Measurements from ENCODE around the gene DEFB123. TPM values are rescaled to one million over a fixed set of nuclear protein-coding genes. Genes with fewer than 3 reads are reported as not detected.

DEFB123 gene
- total and polyA plus RNA-seq, 4 donors, result not detected

GRCh38 chr20:31475472-31476293 is 35.3 kb downstream of the DEFB123 start:
- DNase-seq (ENCODE audit: low spot score), result no peak
- H3K27me3 ChIP-seq (ENCODE audit: control insufficient read depth in 4 of 4, insufficient read depth in 4 of 4, low read length in 3 of 4), result peaks cover 3 to 12% (median 8%) of the 10 kb centered on the region in 4 donors
- peak overlapping the region in 1 of 3 donors; percentile 38 for H3K4me3 ChIP-seq (ENCODE audit: low read depth in 1 of 3, low read length in 3 of 3)
- H3K36me3 ChIP-seq (ENCODE audit: control insufficient read depth in 4 of 4, insufficient read depth in 3 of 4, low read depth in 1 of 4, low read length in 3 of 4), result no peaks in the 10 kb centered on the region
- H3K9ac ChIP-seq (ENCODE audit: low read depth in 1 of 2, low read length in 2 of 2), result no peak overlapping the region
- peaks cover 0 to 8% (median under 1%) of the 10 kb centered on the region in 4 donors for H3K4me1 ChIP-seq (ENCODE audit: control insufficient read depth in 4 of 4, insufficient read depth in 4 of 4, low read length in 3 of 4)
- H3K27ac ChIP-seq (ENCODE audit: low read depth in 1 of 2, low read length in 2 of 2), result peak overlapping the region in 1 of 2 donors; percentile 12
- H3K9me3 ChIP-seq (ENCODE audit: control insufficient read depth in 4 of 4, low read length in 3 of 4), result no peaks in the 10 kb centered on the region
- no peak for TF ChIP-seq FOXA2 (IDR thresholded peaks at IDR 0.05)
- no peak for TF ChIP-seq FOXA1 (IDR thresholded peaks at IDR 0.05)
- no peak for TF ChIP-seq TAF1 (conservative IDR thresholded peaks at IDR 0.05)
- TF ChIP-seq EGR1 (IDR thresholded peaks at IDR 0.05; ENCODE audit: low read depth in 2 of 2), result no peak
- TF ChIP-seq RAD21 (IDR thresholded peaks at IDR 0.05), result no peak
- no peak for TF ChIP-seq RXRA (IDR thresholded peaks at IDR 0.05)
- no peak for TF ChIP-seq SP1 (IDR thresholded peaks at IDR 0.05)
- TF ChIP-seq JUND (IDR thresholded peaks at IDR 0.05), result no peak
- TF ChIP-seq ZBTB33 (IDR thresholded peaks at IDR 0.05), result no peak
- WGBS, result 7% methylated on average over 29 of the region's 29 CpGs

GRCh38 chr20:31476294-31476585 is 35.8 kb downstream of the DEFB123 start:
- H3K9me3 ChIP-seq (ENCODE audit: control insufficient read depth in 4 of 4, low read length in 3 of 4), result no peaks in the 10 kb centered on the region
- 58% methylated on average over 6 of the region's 6 CpGs for WGBS
- DNase-seq (ENCODE audit: low spot score), result no peak
- H3K4me1 ChIP-seq (ENCODE audit: control insufficient read depth in 4 of 4, insufficient read depth in 4 of 4, low read length in 3 of 4), result peaks cover 0 to 8% (median under 1%) of the 10 kb centered on the region in 4 donors
- H3K9ac ChIP-seq (ENCODE audit: low read depth in 1 of 2, low read length in 2 of 2), result no peak overlapping the region
- no peak overlapping the region for H3K27ac ChIP-seq (ENCODE audit: low read depth in 1 of 2, low read length in 2 of 2)
- H3K27me3 ChIP-seq (ENCODE audit: control insufficient read depth in 4 of 4, insufficient read depth in 4 of 4, low read length in 3 of 4), result peaks cover 3 to 12% (median 8%) of the 10 kb centered on the region in 4 donors
- TF ChIP-seq GABPA (IDR thresholded peaks at IDR 0.05 in 1 of 2, conservative IDR thresholded peaks at IDR 0.05 in 1 of 2) (no peak), TAF1 (conservative IDR thresholded peaks at IDR 0.05) (no peak), FOXA2 (IDR thresholded peaks at IDR 0.05) (no peak), RXRA (IDR thresholded peaks at IDR 0.05) (no peak), CTCF (IDR thresholded peaks at IDR 0.05; ENCODE audit: low read depth, low read length, missing input control) (no peak), HNF4A (conservative IDR thresholded peaks at IDR 0.05) (no peak), SP1 (IDR thresholded peaks at IDR 0.05) (no peak), ZBTB33 (IDR thresholded peaks at IDR 0.05) (no peak), REST (IDR thresholded peaks at IDR 0.05) (no peak), ATF3 (IDR thresholded peaks at IDR 0.05) (no peak), EGR1 (IDR thresholded peaks at IDR 0.05; ENCODE audit: low read depth in 2 of 2) (no peak), NR2F2 (IDR thresholded peaks at IDR 0.05) (no peak), YY1 (IDR thresholded peaks at IDR 0.05) (no peak), RAD21 (IDR thresholded peaks at IDR 0.05) (no peak), JUND (IDR thresholded peaks at IDR 0.05) (no peak), FOXA1 (IDR thresholded peaks at IDR 0.05) (no peak)
- no peaks in the 10 kb centered on the region for H3K36me3 ChIP-seq (ENCODE audit: control insufficient read depth in 4 of 4, insufficient read depth in 3 of 4, low read depth in 1 of 4, low read length in 3 of 4)
- H3K4me3 ChIP-seq (ENCODE audit: low read depth in 1 of 3, low read length in 3 of 3), result no peak overlapping the region
